Fibroblast of the conjunctiva (primary cell): Measurements from ENCODE around the gene NBR1.
A peak's percentile ranks its signal among the peaks of the same experiment; 100 is the strongest.
"Not testable (repeated sequence)": the region's sequence is repeated elsewhere in the genome, so short reads cannot be mapped to it uniquely, and the experiment has no call there.

ENCODE experiments used
- DNase-seq: peaks from one replicate; pipeline ENCODE4 v3.0.0-alpha.2; 2010; ENCODE audit warnings: low read depth

Gene NBR1

DNA sequence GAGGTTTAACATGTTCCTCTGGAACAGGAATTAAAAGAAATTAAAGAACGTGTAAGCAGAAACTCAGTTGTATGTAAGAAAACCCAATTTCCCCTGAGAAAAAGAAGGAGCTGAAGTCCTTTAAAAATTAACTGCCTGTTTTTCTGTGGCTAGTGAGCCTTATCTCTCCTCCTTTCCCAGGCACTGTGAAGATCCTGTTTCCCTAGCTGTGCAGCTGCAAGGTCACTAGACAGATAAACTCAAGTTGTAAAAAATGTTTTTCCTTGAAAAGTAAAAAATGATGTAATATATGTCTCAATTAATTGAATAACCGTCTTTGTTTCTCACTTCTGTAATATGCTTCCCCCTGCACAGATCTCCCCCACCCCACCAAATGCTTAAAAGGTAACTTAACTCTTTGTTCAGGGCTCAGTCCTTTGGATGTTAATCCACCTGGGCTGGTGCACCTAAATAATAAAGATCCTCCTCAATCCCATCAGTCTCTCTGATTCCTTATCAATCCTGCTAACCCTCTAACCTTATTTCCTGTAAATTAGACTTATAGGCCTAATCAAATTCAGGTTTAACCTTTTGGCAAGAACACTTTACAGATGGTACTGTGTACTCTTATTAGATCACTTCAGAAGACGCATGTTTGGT lies 17.7 kb upstream of the NBR1 start:
- DNase-seq = not testable (repeated sequence)

DNA sequence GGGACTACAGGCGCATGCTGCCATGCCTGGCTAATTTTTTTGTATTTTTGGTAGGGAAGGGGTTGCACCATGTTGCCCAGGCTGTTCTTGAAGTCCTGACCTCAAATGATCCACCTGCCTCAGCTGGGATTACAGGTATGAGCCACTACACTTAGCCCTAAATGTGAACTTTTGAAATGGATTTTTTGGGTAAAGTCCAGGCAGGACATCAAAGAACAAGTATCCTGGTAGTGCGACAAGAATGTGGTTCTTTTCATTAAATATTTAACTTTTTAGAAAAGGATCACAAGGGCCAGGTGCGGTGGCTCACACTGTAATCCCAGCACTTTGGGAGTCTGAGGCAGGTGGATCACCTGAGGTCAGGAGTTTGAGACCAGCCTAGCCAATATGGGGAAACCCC lies 15.3 kb upstream of the NBR1 start:
- DNase-seq = no peak

DNA sequence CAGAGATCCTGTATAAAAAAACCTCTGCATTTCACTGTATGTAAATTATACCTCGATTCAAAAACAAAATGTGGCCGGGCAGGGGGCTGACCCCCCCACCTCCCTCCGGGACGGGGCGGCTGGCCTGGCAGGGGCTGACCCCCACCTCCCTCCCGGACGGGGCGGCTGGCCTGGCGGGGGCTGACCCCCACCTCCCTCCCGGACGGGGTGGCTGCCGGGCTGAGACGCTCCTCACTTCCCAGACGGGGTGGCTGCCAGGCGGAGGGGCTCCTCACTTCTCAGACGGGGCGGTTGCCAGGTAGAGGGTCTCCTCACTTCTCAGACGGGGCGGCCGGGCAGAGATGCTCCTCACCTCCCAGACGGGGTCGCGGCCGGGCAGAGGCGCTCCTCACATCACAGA lies 11.8 kb upstream of the NBR1 start:
- DNase-seq = not testable (repeated sequence)

DNA sequence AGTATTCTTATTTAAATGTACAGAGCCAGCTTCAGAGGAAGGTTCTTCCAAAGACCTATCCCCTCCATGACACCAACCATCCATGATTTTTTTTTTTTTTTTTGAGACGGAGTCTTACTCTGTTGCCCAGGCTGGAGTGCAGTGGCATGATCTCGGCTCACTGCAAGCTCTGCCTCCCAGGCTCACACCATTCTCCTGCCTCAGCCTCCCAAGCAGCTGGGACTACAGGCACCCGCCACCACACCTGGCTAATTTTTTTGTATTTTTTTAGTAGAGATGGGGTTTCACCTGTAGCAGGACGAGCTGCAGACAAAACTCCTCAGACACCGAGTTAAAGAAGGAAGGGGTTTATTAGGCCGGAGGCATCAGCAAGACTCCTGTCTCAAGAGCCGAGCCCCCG lies 11.1 kb upstream of the NBR1 start:
- not testable (repeated sequence) for DNase-seq

DNA sequence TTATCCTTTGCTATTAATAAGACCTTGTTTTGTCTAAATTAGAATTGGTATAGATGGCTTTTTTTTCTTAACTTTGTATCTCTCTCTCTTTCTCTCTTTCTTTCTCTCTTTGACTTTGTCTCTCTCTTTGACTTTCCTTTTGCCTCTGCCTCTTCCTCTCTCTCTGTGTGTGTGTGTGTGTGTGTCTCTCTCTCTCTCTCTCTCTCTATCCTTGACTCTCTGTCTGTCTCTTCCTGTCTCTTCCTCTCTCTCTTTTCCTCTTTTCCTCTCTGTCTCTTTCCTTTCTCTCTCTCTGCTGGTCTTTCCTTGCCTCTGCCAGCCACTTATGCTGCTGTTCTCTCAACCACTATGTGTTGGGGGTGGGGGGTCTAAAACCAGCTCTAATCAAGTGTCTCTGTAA lies 5.0 kb upstream of the NBR1 start:
- not testable (repeated sequence) for DNase-seq

DNA sequence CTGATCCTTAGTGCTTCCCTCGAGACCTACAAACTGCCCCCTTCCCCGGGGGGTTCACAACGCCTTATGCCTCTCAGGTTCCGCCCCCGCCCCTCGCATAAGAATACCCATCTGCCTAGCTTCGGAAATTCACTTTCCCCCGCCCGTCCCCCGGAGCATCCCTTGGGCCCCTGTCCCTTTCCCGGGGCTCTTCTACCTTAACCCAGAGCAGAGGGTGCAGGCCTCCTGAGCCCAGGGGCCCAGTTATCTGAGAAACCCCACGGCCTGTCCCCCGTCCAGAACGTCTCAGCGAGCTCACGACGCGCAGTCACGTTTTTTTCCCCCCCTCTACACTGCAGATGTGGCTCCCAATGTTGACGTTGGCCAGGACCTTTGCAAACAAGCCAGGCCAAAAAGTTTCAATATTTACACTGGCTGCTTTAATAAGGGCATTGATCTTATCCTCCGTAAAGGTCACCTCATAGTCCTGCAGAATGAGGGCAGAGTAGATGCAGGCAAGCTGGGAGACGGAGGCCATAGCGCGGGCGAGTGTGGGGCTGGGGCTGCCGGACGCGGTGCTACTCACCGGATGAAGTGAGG lies 1.4 kb upstream of the NBR1 start:
- peak; percentile 27 for DNase-seq

DNA sequence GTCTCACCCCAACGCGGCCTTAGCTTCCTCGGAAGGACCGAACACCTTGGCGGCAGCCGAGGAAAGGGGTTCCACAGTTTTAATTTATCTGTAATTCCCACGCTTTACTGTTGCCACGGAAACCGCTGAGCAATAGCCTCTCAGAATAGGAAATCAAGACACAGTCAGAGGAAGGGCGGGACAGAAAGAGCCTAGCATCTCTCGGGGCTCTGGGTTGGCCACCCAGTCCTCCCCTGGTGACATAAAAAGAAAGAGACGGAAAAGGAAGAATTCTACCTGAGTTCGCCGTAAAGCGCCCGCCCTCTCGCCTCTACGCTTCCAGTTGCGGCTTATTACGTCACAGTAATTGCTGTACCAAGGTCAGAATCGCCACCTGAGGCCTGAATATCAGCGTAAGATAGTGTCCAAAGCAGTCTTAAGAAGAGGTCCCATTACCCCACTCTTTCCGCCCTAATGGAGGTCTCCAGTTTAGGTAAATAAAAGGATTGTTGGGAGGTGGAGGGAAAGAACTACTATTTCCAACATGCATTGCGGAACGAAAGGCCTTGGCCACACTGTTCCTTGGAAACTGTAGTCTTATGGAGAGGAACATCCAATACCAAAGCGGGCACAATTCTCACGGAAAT lies 761 bp upstream of the NBR1 start:
- DNase-seq = peak; percentile 95

DNA sequence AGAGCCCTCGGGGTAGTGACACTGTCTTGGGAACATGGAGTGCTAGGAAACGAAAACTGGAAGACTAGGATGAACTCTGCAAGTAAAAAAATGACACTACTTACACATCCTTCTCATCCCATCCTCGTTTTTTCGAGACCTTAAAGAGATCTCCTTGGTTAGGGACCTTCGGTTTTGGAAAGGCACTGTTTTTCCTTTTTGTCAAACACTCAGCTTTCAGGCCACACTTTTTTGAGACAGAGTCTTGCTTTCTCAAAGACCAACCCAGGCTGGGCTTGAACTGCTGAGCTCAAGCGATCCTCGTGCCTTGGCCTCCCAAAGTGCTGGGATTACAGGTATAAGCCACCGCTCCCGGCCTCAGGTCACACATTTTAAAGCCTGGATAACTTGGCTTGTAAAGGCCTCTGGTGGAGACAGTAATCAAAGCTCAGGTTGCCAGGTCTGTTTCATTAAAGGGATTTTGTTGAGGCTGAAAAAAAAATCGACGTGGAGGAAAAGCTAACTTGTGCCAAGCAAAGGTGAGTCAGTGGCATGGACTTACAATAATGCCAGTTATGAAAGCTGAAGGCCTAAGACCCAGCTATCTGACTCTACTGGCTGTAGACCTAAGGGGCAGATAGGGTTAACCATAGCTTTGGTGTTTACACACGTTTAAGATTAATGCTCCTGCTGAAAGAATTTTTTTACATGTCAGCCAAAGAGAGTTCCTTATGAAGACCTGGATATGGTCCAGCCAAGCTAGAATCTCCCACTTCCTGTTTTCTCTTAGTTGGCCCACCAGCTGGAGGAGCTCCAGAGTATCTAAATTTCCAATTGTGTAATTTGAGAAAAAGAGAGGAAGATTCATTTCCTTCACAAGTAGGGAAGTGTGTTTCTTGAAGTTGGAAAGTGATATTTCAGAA lies 823 bp downstream of the NBR1 start:
- DNase-seq = peak; percentile 84

DNA sequence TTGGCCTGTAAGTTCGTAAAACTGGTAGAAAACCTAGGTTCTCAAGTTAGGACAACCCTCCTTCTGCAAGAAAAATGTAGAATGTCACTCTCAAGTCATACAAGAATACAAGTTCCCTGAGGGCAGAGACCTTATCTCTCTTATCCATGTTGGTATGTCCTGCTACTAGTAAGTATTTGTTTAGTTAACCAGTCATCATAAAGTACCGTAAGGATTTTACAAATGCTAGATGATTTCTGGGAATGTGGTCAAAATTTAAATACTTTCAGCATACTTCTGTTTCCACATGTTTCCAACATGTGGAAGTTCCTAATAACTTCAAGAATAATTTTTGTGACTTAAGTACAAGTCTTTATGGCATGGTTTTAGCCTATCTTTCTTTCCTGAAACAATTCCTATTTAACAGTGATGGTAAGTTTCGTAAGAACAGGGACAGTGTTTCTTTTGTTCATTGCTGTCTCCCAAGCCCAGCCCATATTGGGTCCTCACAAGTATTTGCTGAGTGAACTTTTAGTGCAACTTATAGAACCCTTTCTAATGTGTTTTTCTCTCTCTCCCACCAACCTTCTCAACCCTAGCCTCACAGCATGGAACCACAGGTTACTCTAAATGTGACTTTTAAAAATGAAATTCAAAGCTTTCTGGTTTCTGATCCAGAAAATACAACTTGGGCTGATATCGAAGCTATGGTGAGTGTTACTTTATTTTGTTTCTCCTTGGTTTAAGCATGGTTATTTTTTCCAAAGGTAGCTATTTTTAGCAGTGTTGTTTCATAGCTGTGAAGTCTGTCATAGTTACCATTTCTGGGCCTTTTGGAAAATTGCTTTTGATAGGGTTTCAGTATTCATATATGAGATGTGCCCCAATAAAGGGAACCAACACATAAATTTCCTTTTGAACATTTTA lies 4.5 kb downstream of the NBR1 start:
- no peak for DNase-seq

DNA sequence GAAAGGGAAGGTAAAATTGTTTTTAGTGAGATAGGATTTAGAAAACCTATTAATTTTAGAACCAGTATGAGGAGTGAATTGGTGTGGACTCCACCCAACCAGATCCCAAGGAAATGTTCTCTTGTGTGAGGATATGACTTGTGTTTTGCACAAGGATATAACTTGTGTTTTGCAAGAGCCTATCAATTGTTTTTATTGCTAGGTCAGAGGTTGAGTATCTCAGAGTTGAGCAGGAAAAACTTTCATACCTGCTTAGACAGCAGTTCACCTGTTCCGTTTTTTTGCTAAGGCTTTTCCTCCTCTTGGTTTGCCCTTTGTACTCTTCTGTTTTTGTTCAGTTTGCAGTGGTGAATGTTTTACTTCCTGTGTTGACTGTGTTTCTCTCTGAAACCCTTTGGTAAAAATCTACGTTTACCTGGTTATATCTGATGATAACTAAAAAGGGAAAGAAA lies 5.1 kb downstream of the NBR1 start:
- DNase-seq = no peak

DNA sequence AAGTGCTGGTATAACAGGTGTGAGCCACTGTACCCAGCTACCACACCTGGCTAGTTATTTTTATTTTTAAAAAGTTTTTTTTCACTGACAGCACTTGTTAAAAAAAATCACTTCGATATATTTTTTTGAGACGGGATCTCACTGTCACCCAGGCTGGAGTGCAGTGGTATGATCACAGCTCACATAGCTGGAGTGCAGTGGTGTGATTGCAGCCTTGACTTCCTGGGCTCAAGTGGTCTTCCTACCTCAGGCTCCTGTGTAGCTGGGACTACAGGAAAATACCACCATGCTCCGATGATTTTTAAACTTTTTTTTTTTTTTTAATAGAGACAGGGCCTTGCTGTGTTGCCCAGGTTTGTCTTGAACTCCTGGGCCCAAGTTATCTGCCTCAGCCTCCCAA lies 12.9 kb downstream of the NBR1 start:
- DNase-seq = no peak

DNA sequence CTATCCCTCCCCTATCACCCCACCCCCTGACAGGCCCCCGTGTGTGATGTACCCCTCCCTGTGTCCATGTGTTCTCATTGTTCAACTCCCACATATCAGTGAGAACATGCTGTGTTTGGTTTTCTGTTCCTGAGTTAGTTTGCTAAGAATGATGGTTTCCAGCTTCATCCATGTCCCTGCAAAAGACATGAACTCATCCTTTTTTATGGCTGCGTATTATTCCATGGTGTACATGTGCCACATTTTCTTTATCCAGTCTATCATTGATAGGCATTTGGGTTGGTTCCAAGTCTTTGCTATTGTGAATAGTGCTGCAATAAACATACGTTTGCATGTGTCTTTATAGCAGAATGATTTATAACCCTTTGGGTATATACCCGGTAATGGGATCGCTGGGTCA lies 15.6 kb downstream of the NBR1 start:
- DNase-seq = not testable (repeated sequence)

DNA sequence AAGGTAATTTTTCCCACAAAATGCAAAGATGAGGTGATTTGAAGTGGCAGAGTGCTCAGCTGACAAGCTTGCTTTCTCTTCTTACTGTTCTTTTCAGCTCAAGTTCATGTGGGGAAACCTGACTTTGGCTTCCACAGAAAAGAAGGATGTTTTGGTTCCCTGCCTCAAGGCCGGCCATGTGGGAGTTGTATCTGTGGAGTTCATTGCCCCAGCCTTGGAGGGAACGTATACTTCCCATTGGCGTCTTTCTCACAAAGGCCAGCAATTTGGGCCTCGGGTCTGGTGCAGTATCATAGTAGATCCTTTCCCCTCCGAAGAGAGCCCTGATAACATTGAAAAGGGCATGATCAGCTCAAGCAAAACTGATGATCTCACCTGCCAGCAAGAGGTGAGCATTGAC lies 22.2 kb downstream of the NBR1 start:
- DNase-seq = no peak

DNA sequence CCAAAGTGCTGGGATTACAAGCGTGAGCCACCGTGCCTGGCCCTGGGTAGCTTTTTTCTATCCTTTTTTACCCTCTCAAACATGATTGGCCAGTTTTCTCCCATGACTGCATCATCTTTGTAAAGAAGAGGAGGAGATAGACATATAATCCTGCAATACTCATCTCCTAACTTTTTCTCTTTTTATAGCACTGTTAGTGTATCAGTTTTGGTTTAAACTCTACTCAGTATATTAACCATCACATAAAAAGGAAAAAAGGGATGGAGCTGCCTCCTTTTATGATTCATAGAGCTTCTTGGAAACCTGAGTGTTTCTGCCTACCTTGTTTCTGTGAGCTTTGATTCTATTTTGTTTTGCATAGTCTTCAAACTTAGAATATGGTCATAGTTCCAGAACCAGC lies 28.6 kb downstream of the NBR1 start:
- DNase-seq = no peak

DNA sequence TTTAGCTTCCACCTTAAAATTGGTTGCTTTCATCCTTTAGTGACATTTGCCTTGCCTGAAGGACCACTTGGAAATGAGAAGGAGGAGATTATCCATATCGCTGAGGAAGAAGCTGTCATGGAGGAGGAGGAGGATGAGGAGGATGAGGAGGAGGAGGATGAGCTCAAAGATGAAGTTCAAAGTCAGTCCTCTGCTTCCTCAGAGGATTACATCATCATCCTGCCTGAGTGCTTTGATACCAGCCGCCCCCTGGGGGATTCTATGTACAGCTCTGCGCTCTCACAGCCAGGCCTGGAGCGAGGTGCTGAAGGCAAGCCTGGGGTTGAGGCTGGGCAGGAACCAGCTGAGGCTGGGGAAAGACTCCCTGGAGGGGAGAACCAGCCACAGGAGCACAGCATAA lies 29.1 kb downstream of the NBR1 start:
- no peak for DNase-seq

DNA sequence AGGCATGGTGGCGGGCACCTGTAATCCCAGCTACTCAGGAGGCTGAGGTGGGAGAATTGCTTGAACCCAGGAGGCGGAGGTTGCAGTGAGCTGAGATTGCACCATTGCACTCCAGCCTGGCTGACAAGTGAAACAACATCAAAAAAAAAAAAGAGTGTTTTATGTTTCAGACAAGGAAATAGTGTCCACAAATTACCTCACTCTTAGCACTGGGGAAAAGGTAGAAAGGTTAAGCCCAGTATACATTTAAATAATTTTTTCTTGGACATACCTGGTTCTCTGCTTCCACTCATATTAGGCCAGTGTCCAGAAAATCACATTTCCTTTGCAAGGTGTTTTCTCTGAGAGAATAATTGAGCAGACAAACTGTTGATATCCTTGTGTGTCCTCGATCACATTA lies 32.0 kb downstream of the NBR1 start:
- not testable (repeated sequence) for DNase-seq

DNA sequence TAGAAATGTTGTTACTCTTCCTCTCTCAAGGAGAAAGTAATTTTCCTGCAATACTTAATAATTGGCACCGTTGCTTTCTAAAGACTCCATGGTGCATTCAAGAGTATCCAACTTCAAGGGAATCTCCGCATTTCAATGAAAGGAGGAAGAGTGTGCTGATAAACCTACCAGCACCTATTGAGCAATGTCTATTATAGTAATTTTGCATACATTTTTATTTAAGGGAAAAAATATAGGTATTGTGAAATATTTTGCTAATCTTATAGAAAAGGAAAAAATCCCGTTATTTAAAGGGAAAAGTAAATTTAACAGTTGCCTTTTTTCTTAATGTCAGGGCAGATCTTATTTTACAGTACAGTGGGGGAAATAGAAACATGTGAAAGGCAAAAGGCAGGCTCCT lies 39.6 kb downstream of the NBR1 start:
- no peak for DNase-seq

DNA sequence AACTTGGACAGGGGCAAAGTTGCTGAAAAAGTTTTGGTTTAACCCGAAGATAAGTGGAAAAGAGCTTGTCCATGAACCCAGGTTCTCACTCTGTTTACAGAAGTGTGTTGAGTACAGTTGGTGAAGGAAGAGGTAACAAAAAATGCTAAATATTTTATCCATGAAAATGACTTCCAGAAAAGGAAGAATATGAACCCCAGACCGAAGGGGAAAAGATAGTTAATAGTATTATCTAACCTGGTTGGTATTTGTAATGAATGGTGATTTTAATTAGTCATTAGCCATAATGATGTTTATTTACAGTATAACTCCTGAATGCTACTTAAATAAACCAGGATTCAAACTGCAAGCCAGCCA lies 40.1 kb downstream of the NBR1 start:
- no peak for DNase-seq

DNA sequence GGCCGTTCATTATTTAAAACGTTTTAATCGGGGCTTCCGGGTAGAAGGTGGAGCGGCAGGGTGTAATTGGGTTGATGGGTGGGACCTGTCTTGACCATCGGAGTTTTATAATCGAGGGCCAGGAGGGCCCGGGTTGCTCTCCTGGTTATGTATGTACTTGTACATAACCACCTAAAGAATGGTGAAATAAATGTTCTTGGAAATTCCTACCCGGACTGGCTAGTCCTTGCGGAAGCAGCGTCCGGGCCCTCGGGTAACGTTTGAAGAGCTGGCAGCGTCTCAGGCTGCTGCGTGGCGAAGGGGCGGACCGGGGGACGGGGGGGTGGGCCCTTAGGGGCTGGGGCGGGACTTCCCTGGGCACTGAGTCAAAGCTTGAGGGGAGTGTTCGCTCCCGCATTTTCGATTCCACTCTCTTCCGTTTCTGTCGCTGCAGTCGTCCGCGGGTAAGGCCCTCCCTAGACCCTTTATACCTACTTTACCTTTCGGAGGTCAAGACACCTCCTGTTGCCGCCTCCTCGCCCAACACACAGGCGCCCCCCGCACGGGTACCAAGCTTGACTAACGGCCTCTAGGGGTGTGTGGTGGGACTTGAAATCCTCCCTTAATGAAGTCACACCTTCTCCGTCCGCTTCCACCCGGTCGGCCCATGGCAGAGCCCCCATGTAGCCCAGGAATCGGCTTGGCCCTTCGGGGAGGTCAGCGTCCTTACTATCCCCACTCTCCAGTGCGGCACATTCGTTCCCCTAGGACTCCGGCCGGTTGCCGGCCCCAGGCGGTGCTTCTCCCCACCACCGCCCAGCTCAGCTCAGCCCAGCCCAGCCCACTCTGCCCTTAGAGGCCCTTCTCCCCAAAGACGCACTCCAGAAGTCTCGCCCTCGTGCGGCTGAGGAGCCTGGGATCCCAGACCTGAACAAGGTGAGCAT lies 40.7 kb downstream of the NBR1 start, which contains the start of gene TMEM106A:
TMEM106A (plus strand) TSS at position 396 of the 923 bp plus-strand sequence. CDS start 1,167 bp downstream, outside the sequence.
- peak; percentile 76 for DNase-seq
